Activated T-cell treated with anti-CD3 and anti-CD28 coated beads, Interleukin-2, amount 50 U/mL, for 48 hours (primary cell): ENCODE data around the gene CYP1B1.
"Not testable (repeated sequence)": the region's sequence is repeated elsewhere in the genome, so short reads cannot be mapped to it uniquely, and the experiment has no call there.

Source experiments
- DNase-seq, 2 experiments: peaks; one replicate each; pipeline ENCODE4 v3.0.0-alpha.2; 2020

The CYP1B1 gene

GRCh38 chr2:38032946-38033345, 43.0 kb downstream of the CYP1B1 start:
- no peak for DNase-seq

GRCh38 chr2:38030635-38031355, 45.2 kb downstream of the CYP1B1 start:
- DNase-seq, result no peak

GRCh38 chr2:38029512-38029911, 46.4 kb downstream of the CYP1B1 start:
- no peak for DNase-seq

- DNase-seq, result no peak
Observed at GRCh38 chr2:38028829-38029228, 47.1 kb downstream of the CYP1B1 start.

- DNase-seq, result no peak
Observed at GRCh38 chr2:38026846-38027245, 49.1 kb downstream of the CYP1B1 start.

GRCh38 chr2:38021589-38021988, 54.4 kb downstream of the CYP1B1 start:
- no peak for DNase-seq

DNA sequence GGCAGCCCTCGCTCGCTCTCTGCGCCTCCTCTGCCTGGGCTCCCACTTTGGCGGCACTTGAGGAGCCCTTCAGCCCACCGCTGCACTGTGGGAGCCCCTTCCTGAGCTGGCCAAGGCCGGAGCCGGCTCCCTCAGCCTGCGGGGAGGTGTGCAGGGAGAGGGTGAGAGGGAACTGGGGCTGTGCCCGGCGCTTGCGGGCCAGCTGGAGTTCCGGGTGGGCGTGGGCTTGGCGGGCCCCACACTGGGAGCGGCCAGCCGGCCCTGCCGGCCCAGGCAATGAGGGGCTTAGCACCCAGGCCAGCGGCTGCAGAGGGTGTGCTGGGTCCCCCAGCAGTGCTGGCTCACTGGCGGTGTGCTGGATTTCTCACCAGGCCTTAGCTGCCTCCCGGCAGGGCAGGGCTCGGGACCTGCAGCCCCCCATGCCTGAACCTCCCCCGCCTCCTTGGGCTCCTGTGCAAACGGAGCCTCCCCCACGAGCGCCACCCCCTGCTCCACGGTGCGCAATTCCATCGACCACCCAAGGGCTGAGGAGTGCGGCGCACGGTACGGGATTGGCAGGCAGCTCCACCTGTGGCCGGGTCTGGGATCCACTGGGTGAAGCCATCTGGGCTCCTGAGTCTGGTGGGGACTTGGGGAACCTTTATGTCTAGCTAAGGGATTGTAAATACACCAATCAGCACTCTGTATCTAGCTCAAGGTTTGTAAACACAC, 55.4 kb downstream of the CYP1B1 start:
- not testable (repeated sequence) for DNase-seq

GRCh38 chr2:38017836-38018235, 58.1 kb downstream of the CYP1B1 start:
- DNase-seq, result no peak
